GM19240 (cell line): ENCODE data around the gene FGFBP1.

Experiments used
- DNase-seq: peaks from one replicate; pipeline ENCODE4 v3.0.0; 2011; ENCODE audit warnings: low spot score; ENCODE audit not compliant: insufficient read length

Gene FGFBP1

DNA sequence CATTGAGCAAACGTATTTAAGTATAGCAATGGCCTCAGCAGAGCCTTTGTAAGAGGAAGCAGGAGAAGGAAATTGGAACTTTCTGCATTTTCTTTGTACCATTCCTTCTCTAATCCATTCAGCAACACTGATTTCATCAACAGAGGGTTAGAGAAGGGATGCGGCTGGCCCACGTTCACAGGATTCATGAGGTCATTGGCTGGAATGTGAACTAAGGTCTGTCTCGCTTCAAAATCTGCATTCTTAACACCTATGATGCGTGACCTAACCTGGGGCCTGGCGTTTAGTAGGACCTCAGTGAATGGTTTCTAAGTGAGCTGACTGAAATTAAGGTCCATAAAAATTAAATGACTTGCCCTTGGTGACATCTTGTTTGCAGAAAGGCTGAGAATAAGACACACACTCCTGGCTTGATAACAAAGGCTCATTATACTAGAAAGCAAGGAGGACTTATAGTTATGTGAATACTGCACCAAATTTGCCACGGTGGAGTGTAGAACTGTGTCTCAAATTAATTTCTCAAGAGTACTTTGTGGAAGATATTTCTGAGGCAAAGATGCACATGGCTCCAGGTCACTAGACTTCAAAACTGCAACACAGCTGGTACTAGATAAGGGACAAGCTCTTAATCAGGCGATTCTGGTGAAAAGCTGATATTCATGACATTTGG, 25.4 kb downstream of the FGFBP1 start:
- DNase-seq: no peak

DNA sequence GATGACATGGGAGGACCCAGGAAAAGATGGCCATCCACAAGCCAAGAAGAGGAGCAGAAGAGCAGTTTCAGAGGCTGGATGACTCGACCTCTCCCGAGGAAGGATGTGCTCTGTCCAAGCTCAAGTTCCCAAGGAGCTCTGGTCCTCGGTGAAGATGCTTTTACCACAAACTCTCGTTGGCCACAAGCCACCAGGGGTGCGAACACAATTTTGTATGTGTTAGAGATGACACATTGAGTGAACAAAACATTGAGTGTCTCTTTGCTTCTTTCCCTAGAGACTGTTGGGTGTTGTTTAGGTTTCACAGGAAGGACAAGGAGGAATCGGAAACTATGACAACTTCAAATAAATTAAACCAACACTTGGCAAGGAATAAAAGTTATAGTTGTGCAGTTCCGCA, 26.3 kb downstream of the FGFBP1 start:
- DNase-seq: no peak

DNA sequence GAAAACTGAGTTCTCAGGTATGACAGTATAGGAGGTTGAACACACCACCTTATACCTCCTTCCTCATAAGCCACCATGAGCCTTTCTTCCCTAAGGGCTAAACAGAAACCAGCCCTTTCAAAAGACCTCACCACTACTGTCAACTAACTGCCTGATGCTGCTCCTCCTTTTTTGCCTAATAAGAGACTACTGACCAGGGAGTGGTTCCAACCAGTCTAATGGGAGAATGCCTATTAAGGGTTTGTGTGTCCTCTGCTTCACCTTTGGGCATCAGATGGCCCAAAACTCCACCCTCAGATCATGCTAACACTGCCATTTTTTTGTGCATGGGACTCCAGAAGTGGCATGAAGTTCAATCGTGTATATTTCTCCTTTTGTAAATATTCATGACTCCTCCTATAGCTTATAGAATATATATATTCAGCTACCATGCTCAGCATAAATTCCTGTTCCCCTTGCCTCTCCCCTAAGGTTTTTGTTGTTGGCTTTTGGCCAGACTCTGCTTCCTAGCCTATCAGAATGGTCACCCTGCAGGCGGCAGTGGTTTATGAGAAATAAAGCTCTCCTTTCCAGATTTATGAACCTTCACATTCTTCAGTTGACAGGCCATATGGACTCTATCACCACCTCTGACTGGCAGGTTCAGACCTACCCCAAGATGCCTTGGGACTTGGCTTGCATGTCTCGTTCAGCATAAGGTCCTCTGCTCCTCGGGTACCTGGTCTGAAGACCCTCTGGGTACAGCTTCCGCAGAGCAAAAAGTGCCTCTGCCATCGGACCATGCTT, 28.2 kb downstream of the FGFBP1 start:
- no peak for DNase-seq

DNA sequence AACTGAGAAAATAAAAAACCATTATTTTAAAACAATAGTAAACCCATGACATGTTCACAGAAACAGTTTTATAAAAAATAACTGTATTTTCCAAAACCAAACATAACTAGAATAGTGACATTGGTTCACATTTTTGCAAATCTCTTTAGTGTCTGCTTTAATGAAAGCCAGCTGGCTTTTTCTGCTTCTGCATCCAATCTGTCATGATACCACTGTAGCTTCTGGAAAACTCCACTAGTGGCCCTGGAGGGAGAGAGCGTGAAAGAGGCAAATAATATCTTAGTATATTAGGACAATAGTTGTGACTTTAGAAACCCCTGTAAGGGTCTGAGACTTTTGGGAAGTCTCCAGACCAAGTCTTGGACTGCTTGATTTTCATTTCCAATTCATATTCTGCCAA, 31.1 kb downstream of the FGFBP1 start:
- DNase-seq: no peak

DNA sequence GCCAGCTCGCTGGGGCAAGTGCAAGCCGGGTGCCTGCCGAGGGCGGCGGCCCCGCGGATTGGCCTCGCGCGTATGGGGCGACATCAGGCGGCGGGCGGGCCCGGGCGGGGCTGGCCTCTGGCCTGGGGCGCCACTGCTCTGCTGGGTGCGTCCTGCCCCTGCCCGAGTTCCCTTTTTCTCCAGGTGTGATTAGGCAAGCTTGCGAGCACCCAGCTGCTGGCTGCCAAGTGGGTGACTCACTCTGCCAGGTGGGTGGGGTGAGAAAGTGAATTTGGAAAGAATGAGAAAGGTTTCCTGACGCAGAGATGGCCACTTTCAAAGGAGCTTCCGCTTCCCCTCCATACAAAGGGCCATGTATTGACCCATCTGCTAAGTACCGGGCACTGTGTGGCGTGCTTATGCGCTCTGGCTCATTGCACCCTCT, 32.5 kb downstream of the FGFBP1 start:
- DNase-seq: no peak

DNA sequence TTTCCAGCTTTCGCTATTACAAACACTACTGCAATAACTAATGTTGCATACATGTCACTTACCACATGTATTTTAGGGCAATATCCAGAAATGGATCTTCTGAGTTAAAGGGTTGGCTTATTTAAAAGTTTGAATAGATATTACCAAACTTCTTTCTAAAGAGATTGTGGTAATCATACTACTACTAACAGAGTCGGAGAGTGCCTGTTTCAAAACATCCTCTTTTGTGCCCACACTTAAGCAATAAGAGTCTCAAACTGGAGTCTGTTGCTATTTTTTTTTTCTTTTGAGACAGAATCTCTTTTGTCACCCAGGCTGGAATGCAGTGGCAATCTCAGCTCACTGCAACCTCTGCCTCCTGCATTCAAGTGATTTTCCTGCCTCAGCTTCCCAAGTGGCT, 35.8 kb downstream of the FGFBP1 start:
- DNase-seq: no peak

DNA sequence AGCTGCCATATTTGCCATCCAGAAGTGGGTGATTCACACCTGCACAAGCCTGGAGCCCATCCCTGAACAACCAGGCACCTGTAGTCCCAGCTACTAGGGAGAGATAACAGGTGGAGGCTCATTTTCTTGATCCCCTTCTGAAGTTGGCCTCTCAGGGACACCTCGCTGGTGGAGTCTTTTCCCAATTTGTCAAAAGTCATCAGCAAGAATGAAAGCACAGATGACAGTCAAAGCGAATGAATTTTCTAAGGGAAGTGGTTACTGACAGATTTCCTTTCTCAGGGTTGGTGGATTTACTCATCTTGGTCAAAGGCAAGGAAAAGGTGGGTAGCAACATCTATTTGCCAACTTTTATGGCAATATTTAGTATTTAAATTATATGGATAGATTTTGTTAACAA, 36.5 kb downstream of the FGFBP1 start:
- no peak for DNase-seq

DNA sequence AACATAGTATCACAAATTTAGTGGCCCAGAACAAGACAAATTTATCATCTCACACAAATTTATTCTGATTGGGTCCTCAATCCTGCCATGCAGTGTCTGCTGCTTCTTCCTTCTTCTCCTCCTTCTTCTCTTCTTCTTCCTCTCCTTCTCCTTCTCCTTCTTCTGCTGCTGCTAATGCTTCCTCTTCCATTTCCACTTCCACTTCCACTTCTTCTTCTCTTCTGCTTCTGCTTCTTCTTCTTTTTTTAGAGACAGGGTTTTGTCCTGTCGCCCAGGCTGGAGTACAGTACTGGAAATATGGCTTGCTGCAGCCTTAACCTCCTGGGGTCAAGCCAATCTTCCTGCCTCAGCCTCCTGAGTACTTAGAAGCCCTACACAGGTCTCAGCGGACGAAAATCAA, 37.5 kb downstream of the FGFBP1 start:
- DNase-seq: no peak

DNA sequence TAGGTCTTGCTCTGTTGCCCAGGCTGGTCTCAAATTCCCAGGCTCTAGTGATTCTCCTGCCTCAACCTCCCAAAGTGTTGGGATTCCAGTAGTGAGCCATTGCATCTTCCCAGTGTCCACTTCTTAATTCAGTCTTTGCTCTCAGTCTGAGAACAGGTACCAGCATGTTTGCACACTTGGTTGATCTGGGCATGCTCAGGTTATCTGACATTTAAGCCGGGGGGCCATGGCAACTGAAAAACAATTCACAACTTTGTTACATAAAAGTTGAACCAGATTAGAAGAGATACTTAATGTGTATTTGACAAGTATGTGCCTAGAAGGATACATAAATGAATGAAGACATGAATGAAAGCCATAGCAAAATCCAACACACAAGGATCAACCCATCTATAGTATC, 39.0 kb downstream of the FGFBP1 start:
- DNase-seq: no peak

DNA sequence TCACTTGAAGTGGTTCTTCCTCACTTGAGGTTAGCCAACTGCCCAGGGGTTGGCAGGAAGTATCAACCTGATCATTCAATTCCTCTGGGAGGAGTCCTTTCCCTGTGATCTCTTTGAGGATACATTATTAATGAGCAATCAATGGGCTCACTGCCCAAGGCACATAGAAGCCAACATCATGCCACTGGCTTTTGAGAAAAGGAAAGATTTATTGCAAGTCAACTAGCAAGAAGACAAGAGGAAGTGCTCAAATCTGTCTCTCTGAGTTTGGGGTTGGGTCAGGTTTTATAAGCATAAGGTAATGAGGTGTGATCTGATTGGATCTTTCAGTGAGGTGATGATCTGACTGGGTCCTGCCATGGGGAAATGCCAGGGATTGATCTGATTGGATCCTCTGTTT, 39.6 kb downstream of the FGFBP1 start:
- no peak for DNase-seq

DNA sequence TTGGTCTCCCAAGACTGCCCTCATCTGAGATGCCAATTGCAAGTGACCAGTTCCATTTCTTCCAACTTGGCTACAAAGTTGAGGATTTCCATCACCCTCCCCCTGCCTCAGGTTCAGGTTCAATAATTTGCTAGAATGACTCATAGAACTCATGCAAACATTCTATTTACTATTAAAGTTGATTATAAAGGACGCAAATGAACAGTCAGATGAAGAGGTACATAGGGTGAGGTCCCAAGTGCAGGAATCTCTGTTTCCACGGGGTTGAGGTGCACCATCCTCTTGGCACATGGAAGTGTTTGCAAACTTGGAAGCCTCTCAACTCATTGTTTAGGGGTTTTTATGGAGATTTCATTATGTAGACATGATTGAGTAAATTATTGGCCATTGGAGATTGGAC, 41.0 kb downstream of the FGFBP1 start:
- DNase-seq: no peak

DNA sequence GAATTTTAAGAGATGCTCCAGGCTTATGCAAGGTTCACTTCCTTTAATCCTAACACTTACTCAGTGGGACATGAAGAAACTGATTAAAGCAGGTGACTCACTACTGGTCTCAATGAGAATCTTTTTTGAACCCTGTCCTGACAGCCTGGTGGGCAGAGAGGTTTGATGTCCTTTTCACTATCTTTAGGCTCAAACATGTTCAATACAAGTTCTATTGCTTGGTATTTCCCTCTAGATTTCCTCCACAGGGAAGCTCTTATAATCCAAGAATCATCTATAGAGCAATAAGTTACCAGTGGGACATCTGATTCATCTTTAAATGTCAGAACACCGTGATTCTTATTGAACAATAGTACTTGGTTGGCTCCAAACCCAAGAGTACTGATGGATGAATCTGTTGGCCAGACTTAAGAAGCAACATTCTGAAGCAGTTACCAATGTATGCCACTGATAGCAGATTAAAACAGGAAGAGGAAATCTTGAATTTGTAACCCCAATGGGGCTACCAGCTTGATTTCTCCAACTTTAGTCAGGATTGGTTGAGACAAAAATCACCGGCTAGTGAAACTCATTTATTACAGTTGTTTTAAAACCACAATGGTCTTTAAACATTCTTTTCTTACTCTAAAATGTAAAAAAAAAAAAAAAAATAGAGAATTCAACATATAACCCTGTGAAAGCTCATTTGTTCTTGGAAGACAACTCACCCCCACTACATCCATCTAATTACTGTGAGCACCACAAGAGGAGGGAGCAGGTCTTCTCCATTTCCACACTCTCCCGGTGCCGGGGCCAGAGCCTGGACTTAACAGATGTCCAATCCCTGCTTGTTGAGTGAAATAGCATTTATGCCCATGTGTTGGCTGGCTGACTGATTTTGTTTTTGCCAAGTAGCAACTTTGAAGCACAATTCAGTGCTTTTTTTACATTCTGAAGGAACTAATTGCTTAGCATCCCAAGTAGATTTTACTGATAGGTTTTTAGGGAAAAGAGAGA, 43.3 kb downstream of the FGFBP1 start:
- DNase-seq: no peak

DNA sequence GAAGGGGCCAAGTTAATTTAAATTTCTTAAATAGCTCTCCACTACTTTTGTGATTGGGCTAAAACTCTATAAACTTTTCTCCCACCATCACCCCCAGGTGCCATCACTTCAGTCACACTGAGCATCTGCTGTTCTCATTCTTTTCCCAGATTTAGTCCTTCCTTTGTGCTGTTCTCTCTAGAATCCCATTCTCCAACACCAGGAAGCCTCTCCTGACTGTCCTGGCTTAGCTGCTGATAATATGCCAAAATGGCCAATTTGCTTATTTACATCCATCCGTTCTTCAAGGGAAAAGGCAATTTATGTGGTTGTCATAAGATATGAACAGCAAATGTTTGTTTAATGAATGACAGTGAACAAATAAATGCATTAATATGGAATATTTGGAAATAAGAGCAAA, 44.1 kb downstream of the FGFBP1 start:
- DNase-seq: no peak

DNA sequence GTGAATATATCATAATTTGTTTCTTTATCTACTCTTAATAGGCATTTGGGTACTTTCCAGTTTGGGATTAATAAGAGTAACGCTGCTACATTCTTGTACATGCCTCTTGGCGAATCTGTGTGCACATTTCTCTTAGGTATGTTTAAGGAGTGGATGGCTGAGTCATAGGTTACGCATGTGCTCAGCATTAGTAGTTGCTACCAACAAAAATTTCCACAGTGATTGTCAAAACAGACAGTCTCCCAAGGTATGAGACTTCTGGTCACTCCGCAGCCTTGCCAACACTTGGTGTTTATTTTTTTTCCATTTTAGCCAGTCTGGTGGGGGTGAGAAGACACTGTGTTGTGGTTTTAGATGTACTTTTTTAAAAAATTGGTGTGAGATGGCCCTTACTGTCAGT, 44.6 kb downstream of the FGFBP1 start:
- no peak for DNase-seq

DNA sequence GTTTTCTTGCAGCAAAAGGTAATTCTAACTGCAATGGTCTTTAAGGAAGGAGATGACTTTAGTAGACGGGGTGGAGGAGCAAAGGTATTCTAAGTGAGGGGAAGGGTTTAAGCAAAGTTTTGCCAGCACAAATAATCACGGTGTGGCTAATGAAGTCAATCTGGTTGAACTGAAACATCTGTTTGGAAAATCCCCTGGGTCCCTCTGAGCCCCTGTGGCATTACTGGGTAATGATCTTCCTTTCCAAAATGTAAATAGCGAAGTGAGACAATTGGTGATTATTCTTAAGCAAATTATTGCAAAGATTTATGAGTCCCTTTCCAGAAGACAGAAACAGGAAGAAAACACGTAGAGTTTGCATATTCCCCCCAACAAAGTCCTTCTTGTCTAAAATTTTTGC, 47.2 kb downstream of the FGFBP1 start:
- DNase-seq: no peak

DNA sequence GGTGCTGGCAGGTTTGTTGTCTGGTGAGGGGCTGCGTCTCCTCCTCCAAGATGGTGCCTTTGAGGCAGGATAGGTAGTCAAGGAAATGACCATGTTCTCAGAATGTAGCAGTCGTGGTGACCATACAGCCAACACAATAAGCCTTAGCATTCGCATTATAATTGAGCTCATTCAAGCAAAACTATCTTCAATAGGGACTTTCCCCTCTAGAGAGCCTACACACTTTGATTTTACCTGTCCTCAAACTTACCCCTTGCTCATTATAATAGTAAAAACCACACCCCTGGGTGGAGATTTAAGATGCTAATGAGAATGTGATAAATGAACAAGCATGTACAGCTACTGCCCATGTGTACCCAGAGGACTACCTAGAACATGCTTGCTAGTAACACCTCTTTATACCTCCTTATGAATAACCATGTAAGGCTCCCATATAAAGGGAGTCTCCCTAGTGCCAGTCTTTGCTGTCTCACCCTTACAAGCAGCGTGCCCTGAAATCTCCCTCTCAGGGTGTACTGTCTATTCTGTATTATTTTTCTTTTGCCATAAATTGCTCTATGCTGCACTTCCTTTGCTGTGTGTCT, 48.2 kb downstream of the FGFBP1 start:
- DNase-seq: no peak

DNA sequence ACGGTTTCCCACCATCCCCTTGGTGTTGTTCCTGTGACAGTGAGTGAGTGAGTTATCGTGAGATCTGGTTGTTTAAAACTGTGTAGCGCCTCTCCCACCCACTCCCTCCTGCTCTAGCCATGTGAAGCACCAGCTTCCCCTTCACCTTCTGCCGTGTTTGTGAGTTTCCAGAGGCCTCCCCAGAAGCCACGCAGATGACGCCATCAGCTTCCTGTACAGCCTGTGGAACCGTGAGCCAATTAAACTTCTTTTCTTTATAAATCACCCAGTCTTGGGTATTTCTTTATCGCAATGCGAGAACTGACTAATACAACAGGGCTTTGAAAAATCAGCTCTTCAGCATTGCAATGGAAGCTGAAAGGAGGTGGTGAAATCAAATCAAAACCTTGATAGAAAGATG, 50.0 kb downstream of the FGFBP1 start:
- no peak for DNase-seq
